Panc1 (cell line): ENCODE measurements around the gene CCL25. TPM values are rescaled to one million over a fixed set of nuclear protein-coding genes. Genes with fewer than 3 reads are reported as not detected.
"Not testable (repeated sequence)": the region's sequence is repeated elsewhere in the genome, so short reads cannot be mapped to it uniquely, and the experiment has no call there.

Experiments used
- ATAC-seq: fragments of 200-7000 bp; cut with Tn5 transposase; 2 replicates; pipeline ENCODE4 v1.9.1; 2020; ENCODE audit warnings: mild to moderate bottlenecking, moderate library complexity
- BruUV-seq: library from RNA; stranded (reverse); fragments of 400-500 nt; replicated peaks from 2 replicates; lab custom pipeline; 2021; lab: Mats Ljungman, UMichigan
- CTCF ChIA-PET: fragments of 300-600 bp; sonication (Branson Sonifier 250); formaldehyde crosslinking; loops from one replicate; lab custom pipeline; 2022; ENCODE audit warnings: antibody characterized with exemption; lab: Charles Lee
- POLR2A ChIA-PET: fragments of 300-600 bp; sonication (Branson Sonifier 250); formaldehyde crosslinking; loops from one replicate; lab custom pipeline; 2022; ENCODE audit warnings: antibody characterized with exemption; lab: Charles Lee
- DNase-seq: peaks from one replicate; pipeline ENCODE4 v3.0.0-alpha.2; 2010; ENCODE audit warnings: low read depth, low spot score
- H3K27ac ChIP-seq: 2 replicates; pipeline ENCODE4 v1.5.1; 2011; ENCODE audit warnings: mild to moderate bottlenecking, low read length, inconsistent platforms
- H3K27me3 ChIP-seq: fragments of 200-500 bp; sonication (Bioruptor generic); 2 replicates; pipeline ENCODE4 v1.6.0; 2014; ENCODE audit warnings: low read length, inconsistent platforms; ENCODE audit not compliant: control insufficient read depth, insufficient read depth
- H3K36me3 ChIP-seq: fragments of 200-500 bp; sonication (Bioruptor generic); 2 replicates; pipeline ENCODE4 v1.5.1; 2014; ENCODE audit warnings: inconsistent platforms, mild to moderate bottlenecking, low read length, moderate library complexity; ENCODE audit not compliant: control insufficient read depth, insufficient read depth
- H3K4me1 ChIP-seq: 2 replicates; pipeline ENCODE4 v1.5.1; 2011; ENCODE audit warnings: inconsistent platforms, mild to moderate bottlenecking, low read length, moderate library complexity; ENCODE audit not compliant: control insufficient read depth, insufficient read depth
- H3K4me3 ChIP-seq, 2 experiments: 2 replicates each; pipeline ENCODE4 v1.5.1; 2011 to 2012; ENCODE audit warnings: low read depth in 2 of 2, low read length in 2 of 2, mild to moderate bottlenecking in 2 of 2, inconsistent platforms in 1 of 2, moderate library complexity in 1 of 2
- H3K9me3 ChIP-seq: fragments of 200-500 bp; sonication (Bioruptor generic); 2 replicates; pipeline ENCODE4 v1.5.1; 2014; ENCODE audit warnings: low read depth, mild to moderate bottlenecking, inconsistent platforms, low read length, moderate library complexity; ENCODE audit not compliant: control insufficient read depth, insufficient read depth
- CTCF ChIP-seq: fragments of 450-650 bp; IDR thresholded peaks from 2 replicates; pipeline ENCODE4 v1.5.1; 2017; ENCODE audit warnings: mild to moderate bottlenecking
- POLR2AphosphoS5 ChIP-seq: IDR thresholded peaks from 2 replicates; pipeline ENCODE4 v1.6.1; 2012; ENCODE audit warnings: mild to moderate bottlenecking, low read depth, low read length, moderate library complexity
- SIN3A ChIP-seq: IDR thresholded peaks from 2 replicates; pipeline ENCODE4 v1.6.1; 2012; ENCODE audit warnings: low read depth, mild to moderate bottlenecking, low read length, moderate library complexity, borderline replicate concordance; ENCODE audit not compliant: insufficient read depth
- TCF7L2 ChIP-seq: IDR thresholded peaks from 2 replicates; pipeline ENCODE4 v1.6.1; 2011; ENCODE audit warnings: mild to moderate bottlenecking, low read depth, low read length, inconsistent platforms
- in situ Hi-C: cut with HindIII; loops from 2 replicates; pipeline ENCODE4 v1.10.0; 2016; ENCODE audit warnings: low sequenced_read_pairs, low pct_unique_long_range_greater_than_20kb
- intact Hi-C: fragments of 100-400 bp; cut with micrococcal nuclease; formaldehyde crosslinking; loops from one replicate; pipeline ENCODE4 v1.10.0; 2022; ENCODE audit not compliant: unreplicated experiment
- total RNA-seq: library from RNA; stranded (reverse); gene quantifications from one replicate; pipeline ENCODE4 v1.2.1, GENCODE V29; 2021; ENCODE audit not compliant: unreplicated experiment
- TF ChIP-seq, protein P1 (sequence below), 2 experiments: IDR thresholded peaks; 2 replicates each; pipeline ENCODE4 v1.6.1; 2011 to 2012; ENCODE audit warnings: low read depth in 2 of 2, control low read depth in 1 of 2, low read length in 1 of 2, mild to moderate bottlenecking in 1 of 2, moderate library complexity in 1 of 2; ENCODE audit not compliant: insufficient read depth in 1 of 2

CCL25 gene
- total RNA-seq, 1 experiment from 2014 or later = not detected

DNA sequence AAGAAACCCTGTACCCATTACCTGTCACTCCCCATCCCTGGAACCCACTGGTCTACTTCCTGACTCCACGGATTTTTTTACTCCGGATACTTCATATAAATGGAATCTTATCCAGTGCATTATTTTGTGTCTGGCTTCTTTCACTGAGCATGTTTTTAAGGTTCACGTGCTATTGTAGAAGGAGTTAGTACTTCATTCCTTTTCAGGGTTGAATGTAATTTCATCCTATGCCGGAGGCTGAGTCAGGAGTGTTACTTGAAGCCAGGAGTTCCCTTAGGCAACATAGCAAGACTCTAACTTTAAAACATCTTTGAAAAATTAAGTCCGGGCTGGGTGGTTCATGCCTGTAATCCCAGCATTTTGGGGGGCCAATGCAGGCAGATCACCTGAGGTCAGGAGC lies 29.2 kb upstream of the CCL25 start:
- no peaks in the 10 kb centered on the region for H3K36me3 ChIP-seq
- ChIA-PET CTCF (no interaction called here), POLR2A (no interaction called here)
- no peak overlapping the region for H3K4me3 ChIP-seq
- ATAC-seq (no peak), DNase-seq (no peak)
- in situ Hi-C loops = no loop called here
- H3K9me3 ChIP-seq = no peaks in the 10 kb centered on the region
- TF ChIP-seq, protein P1, sequence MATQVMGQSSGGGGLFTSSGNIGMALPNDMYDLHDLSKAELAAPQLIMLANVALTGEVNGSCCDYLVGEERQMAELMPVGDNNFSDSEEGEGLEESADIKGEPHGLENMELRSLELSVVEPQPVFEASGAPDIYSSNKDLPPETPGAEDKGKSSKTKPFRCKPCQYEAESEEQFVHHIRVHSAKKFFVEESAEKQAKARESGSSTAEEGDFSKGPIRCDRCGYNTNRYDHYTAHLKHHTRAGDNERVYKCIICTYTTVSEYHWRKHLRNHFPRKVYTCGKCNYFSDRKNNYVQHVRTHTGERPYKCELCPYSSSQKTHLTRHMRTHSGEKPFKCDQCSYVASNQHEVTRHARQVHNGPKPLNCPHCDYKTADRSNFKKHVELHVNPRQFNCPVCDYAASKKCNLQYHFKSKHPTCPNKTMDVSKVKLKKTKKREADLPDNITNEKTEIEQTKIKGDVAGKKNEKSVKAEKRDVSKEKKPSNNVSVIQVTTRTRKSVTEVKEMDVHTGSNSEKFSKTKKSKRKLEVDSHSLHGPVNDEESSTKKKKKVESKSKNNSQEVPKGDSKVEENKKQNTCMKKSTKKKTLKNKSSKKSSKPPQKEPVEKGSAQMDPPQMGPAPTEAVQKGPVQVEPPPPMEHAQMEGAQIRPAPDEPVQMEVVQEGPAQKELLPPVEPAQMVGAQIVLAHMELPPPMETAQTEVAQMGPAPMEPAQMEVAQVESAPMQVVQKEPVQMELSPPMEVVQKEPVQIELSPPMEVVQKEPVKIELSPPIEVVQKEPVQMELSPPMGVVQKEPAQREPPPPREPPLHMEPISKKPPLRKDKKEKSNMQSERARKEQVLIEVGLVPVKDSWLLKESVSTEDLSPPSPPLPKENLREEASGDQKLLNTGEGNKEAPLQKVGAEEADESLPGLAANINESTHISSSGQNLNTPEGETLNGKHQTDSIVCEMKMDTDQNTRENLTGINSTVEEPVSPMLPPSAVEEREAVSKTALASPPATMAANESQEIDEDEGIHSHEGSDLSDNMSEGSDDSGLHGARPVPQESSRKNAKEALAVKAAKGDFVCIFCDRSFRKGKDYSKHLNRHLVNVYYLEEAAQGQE (IDR thresholded peaks at IDR 0.05; ENCODE audit: insufficient read depth in 1 of 2, low read depth in 2 of 2, low read length in 1 of 2) = no peak
- TF ChIP-seq POLR2AphosphoS5 (no peak), TCF7L2 (no peak), SIN3A (no peak), CTCF (no peak)
- no peaks in the 10 kb centered on the region for H3K27me3 ChIP-seq
- no peaks in the 10 kb centered on the region for H3K4me1 ChIP-seq
- intact Hi-C loops = no loop called here
- H3K27ac ChIP-seq = no peak overlapping the region
- no TSS peak for BruUV-seq

- CTCF ChIA-PET = not testable (repeated sequence)
- POLR2A ChIA-PET = interaction anchor here (0.6 kb wide), 1 partner anchor 95 kb away, joined by 4 read pairs; no protein-coding TSS in a partner anchor
Observed at GRCh38 chr19:8024256-8024655, 28.3 kb upstream of the CCL25 start.

GRCh38 chr19:8025316-8025715 lies 27.2 kb upstream of the CCL25 start:
- TF ChIP-seq CTCF = no peak
- TF ChIP-seq TCF7L2 = no peak
- no peak for TF ChIP-seq SIN3A
- TF ChIP-seq, protein P1 (IDR thresholded peaks at IDR 0.05; ENCODE audit: insufficient read depth in 1 of 2, low read depth in 2 of 2, low read length in 1 of 2) = no peak
- no peak for TF ChIP-seq POLR2AphosphoS5
- Histone ChIP-seq H3K27ac (no peak overlapping the region), H3K9me3 (no peaks in the 10 kb centered on the region), H3K27me3 (no peaks in the 10 kb centered on the region), H3K36me3 (no peaks in the 10 kb centered on the region), H3K4me3 (no peak overlapping the region), H3K4me1 (no peaks in the 10 kb centered on the region)
- intact Hi-C loops = no loop called here
- in situ Hi-C loops = no loop called here
- DNase-seq = no peak
- ChIA-PET CTCF (no interaction called here), POLR2A (no interaction called here)
- BruUV-seq = no TSS peak
- no peak for ATAC-seq

More at GRCh38 chr19:8024256-8024655, 28.3 kb upstream of the CCL25 start:
- H3K4me1 ChIP-seq, H3K27me3 ChIP-seq, BruUV-seq, H3K36me3 ChIP-seq, DNase-seq, H3K9me3 ChIP-seq, intact Hi-C loops, H3K4me3 ChIP-seq, ATAC-seq, H3K27ac ChIP-seq, in situ Hi-C loops: not testable (repeated sequence)
